ENCODE measurements around the gene NTN4.
"Not testable (repeated sequence)": the region's sequence is repeated elsewhere in the genome, so short reads cannot be mapped to it uniquely, and the experiment has no call there.

The NTN4 gene

GRCh38 chr12:95710386-95710785 is 80.2 kb downstream of the NTN4 start:
- DNase-seq (ENCODE audit: low read depth in 3 of 3), result no peak

DNA sequence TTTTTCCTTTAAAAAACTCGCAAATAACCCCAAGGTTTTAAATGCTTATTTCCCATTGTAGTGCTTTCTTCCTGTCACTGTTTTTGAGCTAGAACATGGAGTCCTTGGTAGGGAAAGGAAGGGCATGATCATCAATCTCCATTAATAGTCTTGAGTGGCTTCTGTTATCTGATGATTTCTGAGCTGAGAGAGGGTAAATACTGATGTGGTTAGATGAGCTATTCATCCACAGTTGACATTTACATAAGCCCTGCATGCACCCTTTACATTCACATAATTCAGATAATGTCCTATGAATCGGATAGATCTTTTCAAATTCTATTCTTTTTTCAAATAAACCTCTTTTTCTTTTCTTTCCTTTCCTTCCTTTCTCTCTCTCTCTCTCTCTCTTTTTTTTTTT is 81.4 kb downstream of the NTN4 start:
- DNase-seq (ENCODE audit: low read depth in 3 of 3), result no peak

- no peak for DNase-seq (ENCODE audit: low read depth in 3 of 3)
Measured at GRCh38 chr12:95705143-95705542, 85.4 kb downstream of the NTN4 start.

- no peak for DNase-seq (ENCODE audit: low read depth in 3 of 3)
Measured at GRCh38 chr12:95703986-95704385, 86.6 kb downstream of the NTN4 start.

DNA sequence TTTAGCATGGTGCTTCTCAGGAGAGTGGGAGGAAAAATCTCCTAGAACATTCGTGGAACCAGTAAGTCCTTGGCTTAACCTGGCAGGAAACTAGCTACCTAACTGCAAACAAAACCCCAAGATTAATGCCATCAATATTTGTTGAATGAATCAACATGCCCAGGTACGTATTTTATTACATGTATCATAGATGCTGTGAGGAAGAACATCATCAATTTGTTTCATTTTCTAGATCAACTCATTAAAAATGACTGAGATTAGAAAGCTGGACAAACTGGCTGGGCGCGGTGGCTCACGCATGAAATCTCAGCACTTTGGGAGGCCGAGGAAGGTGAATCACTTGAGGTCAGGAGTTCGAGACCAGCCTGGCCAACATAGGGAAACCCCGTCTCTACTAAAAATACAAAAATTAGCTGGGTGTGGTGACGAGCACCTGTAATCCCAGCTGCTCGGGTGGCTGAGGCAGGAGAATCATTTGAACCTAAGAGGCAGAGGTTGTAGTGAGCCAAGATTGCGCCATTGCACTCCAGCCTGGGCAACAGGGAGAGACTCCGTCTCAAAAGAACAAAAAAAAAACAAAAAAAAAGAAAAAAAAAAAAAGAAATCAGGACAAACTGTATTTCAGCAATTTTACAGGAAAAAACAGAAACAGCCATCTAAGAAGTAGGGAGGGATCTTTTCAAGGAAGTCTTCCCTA is 88.7 kb downstream of the NTN4 start:
- DNase-seq (ENCODE audit: low read depth in 3 of 3), result no peak

DNA sequence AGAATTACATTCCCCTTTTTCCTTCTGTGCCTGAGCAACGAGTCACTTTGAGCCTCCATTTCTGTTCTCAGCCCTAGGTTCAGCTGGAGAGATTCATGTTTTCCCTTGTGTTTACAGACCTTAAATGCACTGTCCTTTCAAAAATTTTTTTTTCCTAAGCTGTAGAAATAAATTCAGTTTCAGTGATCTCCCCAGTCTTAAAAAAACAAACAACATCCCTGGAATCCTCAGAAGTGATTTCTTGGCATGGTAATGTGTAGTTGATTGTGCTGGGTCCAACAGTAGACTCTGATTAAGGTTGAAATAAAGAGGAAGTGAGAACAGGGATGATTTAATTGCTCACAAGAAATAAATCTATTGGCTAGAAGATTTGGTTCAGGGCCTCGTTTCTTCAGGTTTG is 89.3 kb downstream of the NTN4 start:
- DNase-seq (ENCODE audit: low read depth in 3 of 3), result no peak

DNA sequence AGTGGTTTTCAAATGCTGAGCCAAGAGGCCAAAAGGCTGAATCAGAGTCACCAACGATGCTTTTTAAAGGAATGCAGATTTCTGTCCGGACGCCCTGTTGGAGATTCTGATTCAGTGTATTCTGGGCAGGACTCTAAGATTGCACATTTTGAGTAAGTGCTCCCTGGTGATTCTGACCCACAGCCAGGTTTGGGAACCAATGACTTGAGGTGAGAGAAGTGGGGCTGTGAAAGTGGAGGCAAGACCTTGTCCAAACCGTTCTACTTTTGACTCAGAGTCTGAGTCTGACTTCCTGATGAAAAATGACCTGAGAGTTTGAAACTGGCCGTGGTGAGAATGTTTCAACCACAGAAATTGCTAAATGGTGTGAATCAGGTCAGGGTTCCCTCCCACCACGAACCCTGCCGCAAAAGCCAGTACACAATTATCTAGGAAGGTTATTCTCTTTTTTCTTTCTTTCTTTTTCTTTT is 90.2 kb downstream of the NTN4 start:
- DNase-seq (ENCODE audit: low read depth in 3 of 3), result no peak

DNA sequence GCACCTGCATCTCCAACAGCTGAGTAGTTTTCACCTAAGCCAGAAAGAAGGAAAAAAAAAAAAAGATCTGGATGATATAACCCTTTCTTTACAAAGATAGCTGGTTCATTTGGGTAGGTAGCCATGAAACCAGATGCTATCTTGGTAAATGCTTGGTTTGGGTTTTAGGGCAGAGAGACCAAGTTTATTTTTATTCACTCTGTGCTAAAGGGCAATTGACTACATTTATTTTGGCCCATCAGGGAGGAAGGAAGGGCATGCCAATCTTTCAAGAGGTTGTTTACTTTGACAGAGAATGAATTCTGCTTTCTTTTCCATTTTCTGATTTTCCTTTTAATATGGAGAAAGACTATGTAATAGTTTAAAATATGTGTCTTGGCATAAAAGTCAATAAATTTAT is 91.0 kb downstream of the NTN4 start:
- no peak for DNase-seq (ENCODE audit: low read depth in 3 of 3)

DNA sequence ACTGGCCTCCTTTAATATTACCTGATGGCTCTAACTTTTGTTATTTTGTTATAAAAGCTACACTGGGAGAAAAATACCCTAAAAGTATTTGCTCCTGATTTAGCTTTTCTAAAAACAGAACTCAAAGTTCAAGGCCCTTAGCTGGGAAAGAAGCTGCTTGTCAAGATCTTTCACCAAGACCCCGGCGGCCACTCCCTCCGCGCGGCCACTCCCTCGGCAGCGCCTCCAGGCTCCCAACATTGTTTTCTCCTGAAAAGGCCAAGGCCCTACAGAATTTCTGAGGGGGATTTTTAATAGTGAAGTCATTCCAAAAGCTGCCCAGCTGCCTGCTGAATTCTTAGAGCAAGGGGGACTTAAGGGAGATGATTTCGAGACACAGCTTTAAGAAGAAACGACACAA is 96.4 kb downstream of the NTN4 start:
- no peak for DNase-seq (ENCODE audit: low read depth in 3 of 3)

GRCh38 chr12:95693689-95694088 is 96.9 kb downstream of the NTN4 start:
- DNase-seq (ENCODE audit: low read depth in 3 of 3), result no peak

GRCh38 chr12:95690861-95691635 is 99.5 kb downstream of the NTN4 start:
- no peak for DNase-seq (ENCODE audit: low read depth in 3 of 3)

DNA sequence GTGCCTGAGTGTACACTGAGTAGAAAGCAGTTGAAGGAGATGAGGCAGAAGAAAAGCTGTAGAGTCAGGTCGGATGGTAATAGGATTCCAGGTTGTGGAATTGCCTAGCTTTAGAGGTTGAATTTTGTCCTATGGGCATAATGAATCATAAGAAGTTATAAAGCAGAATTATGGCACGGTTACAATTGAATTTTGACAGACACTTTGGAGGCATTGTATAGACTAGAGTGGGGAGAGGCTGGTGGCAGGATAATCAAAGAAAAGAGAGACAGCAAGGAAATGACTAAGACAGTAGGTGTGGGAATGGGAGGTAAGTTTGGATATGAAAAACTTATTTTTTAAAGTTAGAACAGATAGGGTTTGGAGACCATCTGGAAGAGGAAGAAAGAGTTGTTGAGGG is 102.6 kb downstream of the NTN4 start:
- DNase-seq (ENCODE audit: low read depth in 3 of 3), result no peak

- DNase-seq (ENCODE audit: low read depth in 3 of 3), result no peak
Measured at GRCh38 chr12:95683418-95683817, 107.1 kb downstream of the NTN4 start.

DNA sequence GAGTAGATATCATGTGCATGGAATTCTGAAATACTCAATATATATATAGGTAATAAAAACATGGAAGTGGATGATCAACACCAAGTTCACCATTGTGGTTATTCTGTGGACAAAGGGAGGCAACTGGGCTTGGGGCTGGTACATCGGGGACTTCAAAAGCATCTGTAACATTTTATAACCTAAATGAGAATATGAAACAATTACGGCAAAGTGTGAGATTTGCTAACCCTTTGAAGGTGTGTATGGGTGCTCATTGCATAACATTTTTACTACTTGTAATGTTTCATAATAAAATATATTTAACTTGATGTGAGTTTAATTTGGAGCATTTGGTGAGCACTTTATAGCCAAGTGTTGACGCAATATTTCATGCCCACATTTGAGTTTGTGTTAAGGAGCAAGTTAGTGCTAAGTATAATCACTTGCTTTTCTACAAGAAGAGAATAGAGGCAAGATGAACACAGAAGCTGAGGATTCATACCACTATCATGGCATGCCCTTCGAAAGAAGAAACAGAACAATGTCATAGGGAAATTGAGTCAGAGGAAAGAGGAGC is 109.3 kb downstream of the NTN4 start:
- DNase-seq (ENCODE audit: low read depth in 3 of 3), result no peak

- DNase-seq (ENCODE audit: low read depth in 3 of 3), result no peak
Measured at GRCh38 chr12:95678684-95679083, 111.9 kb downstream of the NTN4 start.

GRCh38 chr12:95677782-95678181 is 112.8 kb downstream of the NTN4 start:
- DNase-seq (ENCODE audit: low read depth in 3 of 3), result not testable (repeated sequence)

- no peak for DNase-seq (ENCODE audit: low read depth in 3 of 3)
Measured at GRCh38 chr12:95674631-95675030, 115.9 kb downstream of the NTN4 start.

DNA sequence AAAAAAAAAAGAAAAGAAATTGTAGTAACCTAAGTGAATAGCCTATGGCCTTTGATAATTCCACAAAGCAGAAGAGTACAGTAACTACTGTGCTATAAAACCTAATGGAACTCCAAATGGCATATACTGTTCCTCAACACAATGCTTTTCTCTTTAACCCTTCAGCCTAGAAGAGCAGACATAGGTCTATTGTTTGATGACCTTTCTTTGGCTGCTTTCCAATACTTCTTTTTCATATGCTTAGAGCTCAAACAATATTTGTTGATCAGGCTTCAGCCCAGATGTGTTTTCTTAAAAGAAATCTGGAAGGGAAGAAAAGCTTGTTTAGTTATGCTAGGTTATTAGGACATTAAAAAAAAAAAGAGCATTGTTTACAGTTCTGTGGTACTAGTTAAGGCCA is 116.4 kb downstream of the NTN4 start:
- no peak for DNase-seq (ENCODE audit: low read depth in 3 of 3)

- DNase-seq (ENCODE audit: low read depth in 3 of 3), result no peak
Measured at GRCh38 chr12:95673576-95673975, 117.0 kb downstream of the NTN4 start.

GRCh38 chr12:95672166-95672565 is 118.4 kb downstream of the NTN4 start:
- no peak for DNase-seq (ENCODE audit: low read depth in 3 of 3)

DNA sequence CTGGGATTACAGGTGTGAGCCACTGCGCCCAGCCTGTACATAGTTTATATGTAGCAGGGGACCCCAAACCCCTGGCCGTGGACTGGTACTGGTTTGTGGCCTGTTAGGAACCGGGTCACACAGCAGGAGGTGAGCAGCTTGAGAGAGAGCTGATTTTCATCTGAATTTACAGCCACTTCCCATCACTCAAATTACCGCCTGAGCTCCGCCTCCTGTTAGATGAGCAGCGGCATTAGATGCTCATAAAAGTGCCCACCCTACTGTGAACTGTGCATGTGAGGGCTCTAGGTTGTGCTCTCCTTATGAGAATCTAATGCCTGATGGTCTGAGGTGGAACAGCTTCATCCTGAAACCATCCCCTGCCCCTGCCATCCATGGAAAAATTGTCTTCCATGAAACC is 119.3 kb downstream of the NTN4 start:
- no peak for DNase-seq (ENCODE audit: low read depth in 3 of 3)

DNA sequence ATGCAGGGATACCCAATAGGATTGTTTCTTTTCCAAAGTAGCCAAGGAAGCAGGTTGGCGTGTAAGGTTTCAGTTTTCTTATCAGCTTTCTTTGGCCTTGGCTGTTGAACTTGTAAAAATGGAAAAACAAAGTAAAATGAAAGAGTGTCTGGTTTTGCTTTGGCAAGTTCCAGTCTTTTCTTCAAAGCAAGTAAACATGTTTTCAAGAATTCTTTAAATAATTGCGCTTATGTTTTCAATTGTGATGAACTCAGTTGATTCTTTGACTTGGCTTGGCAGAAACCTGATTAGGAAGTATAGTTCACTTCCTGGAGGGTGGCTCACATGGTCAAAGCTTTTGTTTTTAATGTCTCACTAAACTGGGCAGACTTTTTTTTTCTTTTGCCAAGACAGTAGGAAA is 127.0 kb downstream of the NTN4 start:
- DNase-seq (ENCODE audit: low read depth in 3 of 3), result no peak

DNA sequence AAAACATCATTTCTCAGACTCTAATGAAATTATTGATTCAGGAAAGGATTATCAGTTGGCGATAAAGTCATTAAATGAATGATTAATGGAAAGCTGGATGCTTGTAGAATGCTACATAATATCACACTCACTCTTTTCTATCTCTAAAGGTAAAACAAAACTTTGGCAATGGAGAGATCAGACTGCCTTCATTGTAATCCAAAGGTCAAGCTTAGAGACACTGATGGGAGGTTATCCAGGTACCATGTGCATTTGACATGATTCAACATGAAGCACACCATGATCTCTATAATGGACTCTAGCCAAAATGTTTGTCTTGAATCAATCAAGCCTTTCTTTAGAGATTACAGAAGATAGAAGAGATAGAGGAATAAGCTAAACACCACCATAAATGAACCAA is 129.2 kb downstream of the NTN4 start:
- no peak for DNase-seq (ENCODE audit: low read depth in 3 of 3)

All from stimulated activated CD4-positive, alpha-beta T cell treated with anti-CD3 and anti-CD28 coated beads, TNF-alpha, amount 100 ng/mL, for 24 hours (primary cell).